PC-9 (cell line): ENCODE data around the gene MICB. TPM values are rescaled to one million over a fixed set of nuclear protein-coding genes. Genes with fewer than 3 reads are reported as not detected.

Experiments used
- BruUV-seq: library from RNA; stranded (reverse); fragments of 400-500 nt; replicated peaks from 2 replicates; lab custom pipeline; 2021; lab: Mats Ljungman, UMichigan
- CTCF ChIA-PET: fragments of 300-600 bp; sonication (Branson Sonifier 250); formaldehyde crosslinking; loops from one replicate; lab custom pipeline; 2022; ENCODE audit warnings: antibody characterized with exemption; lab: Charles Lee
- POLR2A ChIA-PET: fragments of 300-600 bp; sonication (Branson Sonifier 250); formaldehyde crosslinking; loops from one replicate; lab custom pipeline; 2022; ENCODE audit warnings: antibody characterized with exemption; ENCODE audit not compliant: unreplicated experiment; lab: Charles Lee
- DNase-seq, 2 experiments: peaks; one replicate each; pipeline versions ENCODE4 v3.0.0 to v3.0.0-alpha.2; 2015 to 2022; ENCODE audit warnings: mixed read lengths in 1 of 2
- H2AFZ ChIP-seq: fragments of 200-600 bp; sonication (generic); 2 replicates; pipeline ENCODE4 v1.8.1; 2017; ENCODE audit warnings: antibody characterized with exemption
- H3F3A ChIP-seq: fragments of 200-600 bp; sonication (generic); 2 replicates; pipeline ENCODE4 v1.8.1; 2017; ENCODE audit warnings: antibody characterized with exemption, mild to moderate bottlenecking, low read depth; ENCODE audit not compliant: insufficient read depth
- H3K27ac ChIP-seq: fragments of 200-600 bp; sonication (generic); 2 replicates; pipeline ENCODE4 v1.6.1; 2016; ENCODE audit warnings: mixed run types
- H3K27me3 ChIP-seq: fragments of 200-600 bp; sonication (generic); 2 replicates; pipeline ENCODE4 v1.6.1; 2016; ENCODE audit warnings: low read depth, mixed run types; ENCODE audit not compliant: insufficient read depth
- H3K36me3 ChIP-seq: fragments of 200-600 bp; sonication (generic); 2 replicates; pipeline ENCODE4 v1.6.1; 2016; ENCODE audit warnings: low read depth, mixed run types
- H3K4me1 ChIP-seq: fragments of 200-600 bp; sonication (generic); replicated peaks from 2 replicates; pipeline ENCODE4 v1.6.1; 2016; ENCODE audit warnings: mixed run types; ENCODE audit not compliant: insufficient read depth
- H3K4me2 ChIP-seq: fragments of 200-600 bp; sonication (generic); 2 replicates; pipeline ENCODE4 v1.6.1; 2017; ENCODE audit warnings: mixed run types
- H3K4me3 ChIP-seq: fragments of 200-600 bp; sonication (generic); 2 replicates; pipeline ENCODE4 v1.6.1; 2016; ENCODE audit warnings: mixed run types
- H3K79me2 ChIP-seq: fragments of 200-600 bp; sonication (generic); 2 replicates; pipeline ENCODE4 v1.6.1; 2017; ENCODE audit warnings: low read depth, mixed run types
- H3K9me2 ChIP-seq: fragments of 200-600 bp; sonication (generic); 2 replicates; pipeline ENCODE4 v1.8.1; 2017; ENCODE audit warnings: mild to moderate bottlenecking; ENCODE audit not compliant: insufficient read depth
- H3K9me3 ChIP-seq: fragments of 200-600 bp; sonication (generic); 2 replicates; pipeline ENCODE4 v1.8.1; 2016; ENCODE audit warnings: low read depth; ENCODE audit not compliant: insufficient read depth
- H4K20me1 ChIP-seq: fragments of 200-600 bp; sonication (generic); 2 replicates; pipeline ENCODE4 v1.8.1; 2017; ENCODE audit not compliant: insufficient read depth
- EZH2 ChIP-seq: fragments of 200-600 bp; sonication (generic); IDR thresholded peaks from 2 replicates; pipeline ENCODE4 v1.8.0; 2017; ENCODE audit warnings: antibody characterized with exemption, low read depth
- intact Hi-C: fragments of 100-400 bp; cut with micrococcal nuclease; formaldehyde crosslinking; loops from one replicate; pipeline ENCODE4 v1.10.0; 2022; ENCODE audit not compliant: unreplicated experiment
- total RNA-seq: library from RNA; stranded (reverse); gene quantifications from 2 replicates; pipeline ENCODE4 v1.2.3, GENCODE V29; 2021
- TF ChIP-seq, protein P1 (sequence below): fragments of 200-600 bp; sonication (generic); conservative IDR thresholded peaks from 2 replicates; pipeline ENCODE4 v1.6.1; 2017; ENCODE audit warnings: mixed run types, antibody characterized with exemption, mild to moderate bottlenecking, moderate library complexity

The MICB gene
- total RNA-seq, 1 experiment from 2014 or later = 37.8 TPM

DNA sequence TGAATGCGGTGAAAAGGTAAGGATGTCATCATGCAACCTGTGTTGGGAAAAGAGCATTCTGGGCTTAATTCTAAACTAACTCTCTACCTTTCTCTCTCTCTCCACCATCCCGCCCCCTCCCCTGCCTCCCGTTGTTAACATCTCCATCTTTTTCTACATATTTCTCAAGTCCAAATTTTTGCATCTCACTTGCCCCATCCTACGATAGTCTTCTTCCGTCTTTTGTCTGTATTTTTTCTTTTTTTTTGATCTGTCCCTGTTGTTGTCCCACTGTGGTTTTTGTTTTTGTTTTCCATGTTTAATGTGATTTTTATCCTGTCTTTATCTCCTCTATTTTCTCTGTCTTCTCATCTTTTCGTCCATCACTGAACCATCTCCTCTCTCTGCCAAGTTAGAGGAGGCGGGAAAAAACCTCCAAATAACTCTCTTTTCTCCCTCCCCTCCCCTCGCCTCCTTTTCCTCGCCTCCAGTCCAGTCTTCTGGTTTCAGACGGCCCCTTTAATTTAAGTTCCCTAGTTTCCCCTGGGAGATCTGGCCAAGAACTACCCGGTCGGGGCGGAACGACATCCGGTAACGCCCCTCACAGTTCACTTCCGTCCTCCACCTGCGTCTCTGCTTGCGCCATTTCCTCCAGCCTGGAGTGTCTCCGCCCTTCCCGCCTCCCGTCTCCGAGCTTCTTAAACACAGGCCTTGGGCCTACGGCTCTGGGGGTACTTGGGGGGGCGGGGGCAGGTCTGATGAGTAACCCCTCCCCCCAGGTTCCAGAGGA is 49.2 kb downstream of the MICB start, which contains the start of gene NFKBIL1:
TSS of gene NFKBIL1 (plus strand) at position 651 of the 769 bp plus-strand sequence. CDS start at position 738, 87 bp downstream.
- peak; percentile 88 to 89 for DNase-seq
- no TSS peak for BruUV-seq
- Histone ChIP-seq H3F3A (peaks cover 17% of the 10 kb centered on the region; the same call in 1 of the 2 replicates), H3K79me2 (peaks cover 29% of the 10 kb centered on the region), H3K4me3 (peak within 1 kb of the TSS; percentile 78), H3K36me3 (peaks cover 12% of the 10 kb centered on the region; the same call in 1 of the 2 replicates), H3K4me2 (peak within 1 kb of the TSS; percentile 88), H3K9me2 (no peaks in the 10 kb centered on the region), H3K27me3 (no peaks in the 10 kb centered on the region), H3K9me3 (no peaks in the 10 kb centered on the region), H3K4me1 (peaks cover 18% of the 10 kb centered on the region), H3K27ac (peak within 1 kb of the TSS; percentile 89), H4K20me1 (no peaks in the 10 kb centered on the region), H2AFZ (peak within 1 kb of the TSS; percentile 78)
- CTCF ChIA-PET = interaction anchor here (0.6 kb wide), 3 partner anchors 33 to 58 kb away, joined by 3 to 13 read pairs (median 5); no protein-coding TSS in a partner anchor
- POLR2A ChIA-PET = interaction anchor here (0.5 to 0.6 kb wide), 4 partner anchors 106 to 118 kb away, joined by 3 to 18 read pairs (median 10); partner anchors contain the start of genes BAG6, C6orf47 and GPANK1
- no peak for TF ChIP-seq EZH2
- TF ChIP-seq, protein P1, sequence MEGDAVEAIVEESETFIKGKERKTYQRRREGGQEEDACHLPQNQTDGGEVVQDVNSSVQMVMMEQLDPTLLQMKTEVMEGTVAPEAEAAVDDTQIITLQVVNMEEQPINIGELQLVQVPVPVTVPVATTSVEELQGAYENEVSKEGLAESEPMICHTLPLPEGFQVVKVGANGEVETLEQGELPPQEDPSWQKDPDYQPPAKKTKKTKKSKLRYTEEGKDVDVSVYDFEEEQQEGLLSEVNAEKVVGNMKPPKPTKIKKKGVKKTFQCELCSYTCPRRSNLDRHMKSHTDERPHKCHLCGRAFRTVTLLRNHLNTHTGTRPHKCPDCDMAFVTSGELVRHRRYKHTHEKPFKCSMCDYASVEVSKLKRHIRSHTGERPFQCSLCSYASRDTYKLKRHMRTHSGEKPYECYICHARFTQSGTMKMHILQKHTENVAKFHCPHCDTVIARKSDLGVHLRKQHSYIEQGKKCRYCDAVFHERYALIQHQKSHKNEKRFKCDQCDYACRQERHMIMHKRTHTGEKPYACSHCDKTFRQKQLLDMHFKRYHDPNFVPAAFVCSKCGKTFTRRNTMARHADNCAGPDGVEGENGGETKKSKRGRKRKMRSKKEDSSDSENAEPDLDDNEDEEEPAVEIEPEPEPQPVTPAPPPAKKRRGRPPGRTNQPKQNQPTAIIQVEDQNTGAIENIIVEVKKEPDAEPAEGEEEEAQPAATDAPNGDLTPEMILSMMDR = peak; percentile 23; the same call in 1 of the 2 replicates
- intact Hi-C loops = loop anchor here (1.0 to 10.0 kb wide), 10 partner anchors 51 to 1321 kb away; partner anchors contain the start of genes CLIC1, GPANK1, GPSM3 and HSPA1B

DNA sequence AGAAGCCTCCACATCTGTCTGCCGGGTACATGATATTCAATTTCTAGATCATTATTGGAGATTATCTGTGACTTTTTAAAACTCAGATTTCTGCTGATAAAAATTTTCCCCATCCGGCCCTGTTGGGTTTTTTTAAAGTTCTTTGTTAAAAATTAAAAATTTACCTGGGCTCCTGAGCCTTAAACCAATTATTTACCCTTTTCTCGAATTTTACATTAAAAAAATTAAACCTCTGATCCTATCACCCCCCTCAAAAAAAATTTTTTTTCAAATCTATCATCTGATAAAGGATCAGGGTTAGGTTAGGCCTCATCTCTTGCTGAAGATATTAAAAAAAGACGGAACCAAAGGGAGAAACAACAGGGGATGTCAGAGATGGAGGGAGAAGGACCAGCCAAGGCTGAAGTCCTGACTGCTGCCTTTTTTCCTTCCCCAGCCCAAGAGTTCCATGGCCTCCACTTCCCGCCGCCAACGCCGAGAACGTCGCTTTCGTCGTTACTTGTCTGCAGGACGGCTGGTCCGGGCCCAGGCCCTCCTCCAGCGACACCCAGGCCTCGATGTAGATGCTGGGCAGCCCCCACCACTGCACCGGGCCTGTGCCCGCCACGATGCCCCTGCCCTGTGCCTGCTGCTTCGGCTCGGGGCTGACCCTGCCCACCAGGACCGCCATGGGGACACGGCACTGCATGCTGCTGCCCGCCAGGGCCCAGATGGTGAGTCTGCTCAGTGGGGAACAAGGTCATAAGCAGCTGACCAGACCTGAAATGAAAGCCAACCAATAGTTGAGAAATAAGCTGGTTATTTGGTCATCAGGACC is 50.0 kb downstream of the MICB start:
- Histone ChIP-seq H3K79me2 (peaks cover 24% of the 10 kb centered on the region), H3K4me1 (peaks cover 16% of the 10 kb centered on the region), H3K9me2 (no peaks in the 10 kb centered on the region), H4K20me1 (no peaks in the 10 kb centered on the region), H3K4me3 (peak overlapping the region; percentile 78), H3K27ac (peak overlapping the region; percentile 89), H2AFZ (peak overlapping the region; percentile 78), H3K4me2 (peak overlapping the region; percentile 88), H3K9me3 (no peaks in the 10 kb centered on the region), H3F3A (peaks cover 12% of the 10 kb centered on the region; the same call in 1 of the 2 replicates), H3K36me3 (peaks cover 12% of the 10 kb centered on the region; the same call in 1 of the 2 replicates), H3K27me3 (no peaks in the 10 kb centered on the region)
- CTCF ChIA-PET = interaction anchor here (0.6 to 1.4 kb wide), 2 partner anchors 32 to 49 kb away, joined by 3 read pairs; no protein-coding TSS in a partner anchor
- POLR2A ChIA-PET = interaction anchor here (0.6 kb wide), 1 partner anchor 49 kb away, joined by 6 read pairs; no protein-coding TSS in a partner anchor
- no peak for DNase-seq
- TF ChIP-seq, protein P1 = no peak
- TF ChIP-seq EZH2 = no peak
- intact Hi-C loops = loop anchor here (2.0 to 10.0 kb wide), 6 partner anchors 117 to 865 kb away; partner anchors contain the start of genes CLIC1, GPANK1, GPSM3 and HSPA1B
- BruUV-seq = TSS peak; percentile 46
